Nephron (organoid): ENCODE data around the gene LMBRD2.
A peak's percentile ranks its signal among the peaks of the same experiment; 100 is the strongest.

Experiments
- H3K27ac Mint-ChIP-seq, 3 experiments: 2 replicates each; pipeline ENCODE4 v1.8.0; 2020; ENCODE audit warnings: mixed read lengths in 3 of 3, mild to moderate bottlenecking in 2 of 3, moderate library complexity in 1 of 3
- H3K27me3 Mint-ChIP-seq: 2 replicates; pipeline ENCODE4 v1.8.0; 2021; ENCODE audit warnings: low read depth, mild to moderate bottlenecking, moderate library complexity, mixed read lengths
- H3K36me3 Mint-ChIP-seq: 2 replicates; pipeline ENCODE4 v1.8.0; 2020; ENCODE audit warnings: low read depth, mixed read lengths
- H3K4me1 Mint-ChIP-seq: 2 replicates; pipeline ENCODE4 v1.8.0; 2020; ENCODE audit warnings: mixed read lengths
- H3K4me3 Mint-ChIP-seq, 3 experiments: 2 replicates each; pipeline ENCODE4 v1.8.0; 2020; ENCODE audit warnings: mild to moderate bottlenecking in 3 of 3, mixed read lengths in 3 of 3, moderate library complexity in 2 of 3
- H3K9me3 Mint-ChIP-seq: 2 replicates; pipeline ENCODE4 v1.8.0; 2020; ENCODE audit warnings: mixed read lengths
- CTCF ChIP-seq, 3 experiments: fragments of 200-600 bp; sonication (generic); IDR thresholded peaks; one replicate each; pipeline ENCODE4 v1.5.0; 2021; ENCODE audit warnings: antibody characterized with exemption in 3 of 3; ENCODE audit not compliant: unreplicated experiment in 3 of 3

The LMBRD2 gene

GRCh38 chr5:36079200-36079781 lies 72.4 kb downstream of the LMBRD2 start:
- peak; percentile 58 to 62 (median 62) for TF ChIP-seq CTCF (IDR thresholded peaks at IDR 0.05; ENCODE audit: unreplicated experiment in 3 of 3)
- peaks cover 7% of the 10 kb centered on the region for H3K9me3 Mint-ChIP-seq
- peaks cover 3% of the 10 kb centered on the region for H3K27me3 Mint-ChIP-seq
- H3K4me1 Mint-ChIP-seq: no peaks in the 10 kb centered on the region
- H3K27ac Mint-ChIP-seq: no peak overlapping the region
- no peak overlapping the region for H3K4me3 Mint-ChIP-seq
- no peaks in the 10 kb centered on the region for H3K36me3 Mint-ChIP-seq

- Mint-ChIP-seq H3K36me3 (no peaks in the 10 kb centered on the region), H3K4me3 (no peak overlapping the region)
Measured at GRCh38 chr5:36078430-36078829, 73.3 kb downstream of the LMBRD2 start.

GRCh38 chr5:36073595-36074216 lies 78.0 kb downstream of the LMBRD2 start:
- no peaks in the 10 kb centered on the region for H3K36me3 Mint-ChIP-seq
- no peaks in the 10 kb centered on the region for H3K4me1 Mint-ChIP-seq
- H3K4me3 Mint-ChIP-seq: no peak overlapping the region
- H3K9me3 Mint-ChIP-seq: no peaks in the 10 kb centered on the region
- peak in 1 of 3 experiments; percentile 8 for TF ChIP-seq CTCF (IDR thresholded peaks at IDR 0.05; ENCODE audit: unreplicated experiment in 3 of 3)
- H3K27ac Mint-ChIP-seq: no peak overlapping the region
- peaks cover 7% of the 10 kb centered on the region for H3K27me3 Mint-ChIP-seq

More at GRCh38 chr5:36078430-36078829, 73.3 kb downstream of the LMBRD2 start:
- Mint-ChIP-seq H3K27ac (no peak overlapping the region), H3K4me1 (no peaks in the 10 kb centered on the region), H3K9me3 (no peaks in the 10 kb centered on the region), H3K27me3 (peaks cover 3% of the 10 kb centered on the region)
- TF ChIP-seq CTCF (IDR thresholded peaks at IDR 0.05; ENCODE audit: unreplicated experiment in 3 of 3): no peak

GRCh38 chr5:36070687-36071571 lies 80.8 kb downstream of the LMBRD2 start:
- Mint-ChIP-seq H3K36me3 (no peaks in the 10 kb centered on the region), H3K4me1 (peaks cover 6% of the 10 kb centered on the region), H3K4me3 (no peak overlapping the region)

GRCh38 chr5:36068751-36069281 lies 82.9 kb downstream of the LMBRD2 start:
- no peak for TF ChIP-seq CTCF (IDR thresholded peaks at IDR 0.05; ENCODE audit: unreplicated experiment in 3 of 3)
- H3K36me3 Mint-ChIP-seq: no peaks in the 10 kb centered on the region
- no peaks in the 10 kb centered on the region for H3K9me3 Mint-ChIP-seq
- H3K4me3 Mint-ChIP-seq: no peak overlapping the region
- no peak overlapping the region for H3K27ac Mint-ChIP-seq
- H3K4me1 Mint-ChIP-seq: peaks cover 6% of the 10 kb centered on the region
- H3K27me3 Mint-ChIP-seq: peaks cover 38% of the 10 kb centered on the region

More at GRCh38 chr5:36070687-36071571, 80.8 kb downstream of the LMBRD2 start:
- TF ChIP-seq CTCF (IDR thresholded peaks at IDR 0.05; ENCODE audit: unreplicated experiment in 3 of 3): no peak
- no peak overlapping the region for H3K27ac Mint-ChIP-seq
- peaks cover 25% of the 10 kb centered on the region for H3K27me3 Mint-ChIP-seq
- H3K9me3 Mint-ChIP-seq: no peaks in the 10 kb centered on the region
